GM18951 (cell line): Measurements from ENCODE around the gene SEPTIN3.

Experiments
- POLR2A ChIP-seq: IDR thresholded peaks from 4 replicates; pipeline ENCODE4 v1.6.1; 2011; ENCODE audit warnings: mild to moderate bottlenecking; ENCODE audit not compliant: insufficient read length, insufficient read depth; ENCODE audit errors: extremely low read depth
- in situ Hi-C: fragments of 300-500 bp; cut with MboI; formaldehyde crosslinking; loops from one replicate; pipeline ENCODE4 v1.12.0; 2022; ENCODE audit warnings: low sequenced_read_pairs, mixed read lengths, inconsistent platforms; ENCODE audit not compliant: unreplicated experiment

The SEPTIN3 gene

GRCh38 chr22:41948142-41948541, 21.1 kb upstream of the SEPTIN3 start:
- in situ Hi-C loops = loop anchor here (10.0 kb wide), 1 partner anchor 133 kb away; no protein-coding TSS in a partner anchor
- no peak for TF ChIP-seq POLR2A

DNA sequence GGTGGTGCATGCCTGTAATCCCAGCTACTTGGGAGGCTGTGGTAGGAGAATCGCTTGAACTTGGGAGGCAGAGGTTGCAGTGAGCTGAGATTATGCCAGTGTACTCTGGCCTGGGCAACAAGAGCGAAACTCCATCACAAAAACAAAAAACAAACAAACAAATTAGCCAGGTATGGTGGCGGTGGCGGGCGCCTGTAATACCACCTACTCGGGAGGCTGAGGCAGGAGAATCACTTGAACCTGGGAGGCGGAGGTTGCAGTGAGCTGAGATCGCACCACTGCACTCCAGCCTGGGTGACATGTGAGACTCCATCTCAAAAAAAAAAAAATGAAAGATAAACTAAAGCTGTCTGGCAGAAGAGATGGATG, 20.3 kb upstream of the SEPTIN3 start:
- in situ Hi-C loops = loop anchor here (10.0 kb wide), 1 partner anchor 134 kb away; no protein-coding TSS in a partner anchor

- TF ChIP-seq POLR2A = no peak
- in situ Hi-C loops = loop anchor here (10.0 kb wide), 1 partner anchor 135 kb away; no protein-coding TSS in a partner anchor
These were observed 19.8 kb upstream of the SEPTIN3 start for GRCh38 chr22:41949297-41949965.

DNA sequence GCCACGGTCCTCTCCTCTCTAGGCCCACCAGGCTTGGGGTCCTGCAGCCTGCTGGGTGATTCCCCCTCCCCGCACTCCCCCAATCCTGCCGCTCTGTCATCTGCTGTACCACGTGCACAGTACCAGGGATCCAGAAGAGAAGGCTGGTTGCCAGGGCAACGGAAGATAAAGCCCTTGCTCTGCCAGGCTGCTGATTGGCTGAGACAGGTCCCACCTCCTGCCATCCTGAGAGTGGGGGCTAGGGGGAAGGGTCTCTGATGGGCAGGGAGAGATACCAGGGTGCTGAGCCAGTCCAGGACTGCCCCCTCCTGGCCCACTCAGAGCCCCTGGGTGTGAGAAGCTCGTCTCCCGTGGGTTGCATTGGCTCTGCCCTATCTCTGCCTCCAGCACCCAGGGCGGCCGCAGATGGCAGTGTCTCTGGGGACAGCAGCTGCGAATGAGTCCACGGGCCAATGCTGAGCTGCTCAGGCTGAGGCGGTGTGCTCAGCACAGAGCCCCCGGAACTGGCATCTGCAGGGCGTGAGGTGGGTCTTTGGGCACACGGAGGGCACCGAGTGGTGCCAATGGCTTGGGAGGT, 17.3 kb upstream of the SEPTIN3 start, which contains the start of gene SMIM45:
SMIM45 (plus strand) TSS at position 253 of the 577 bp plus-strand sequence.
- TF ChIP-seq POLR2A = no peak
- in situ Hi-C loops = loop anchor here (25.0 kb wide), 1 partner anchor 135 kb away; the partner anchor contains the start of genes NDUFA6 and SMDT1

DNA sequence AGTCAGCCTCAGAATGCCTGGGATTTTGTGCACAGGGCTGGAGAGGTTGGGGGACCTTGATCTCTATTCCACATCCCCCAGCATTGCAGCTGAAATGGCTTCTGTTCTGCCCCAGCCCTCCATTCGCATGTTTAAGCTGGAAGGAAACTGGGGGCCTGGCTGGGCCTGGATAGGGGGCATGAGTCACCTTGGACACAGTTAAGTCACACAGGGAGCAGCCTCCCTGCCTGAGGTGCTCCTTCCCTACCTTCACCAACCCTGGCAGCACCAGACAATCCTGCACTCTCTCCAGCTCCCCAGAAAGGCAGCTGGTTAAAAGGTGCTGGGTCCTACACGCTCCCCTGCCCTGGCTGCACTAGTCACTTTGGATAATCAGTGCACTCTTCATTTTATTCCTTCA, 16.5 kb upstream of the SEPTIN3 start:
- in situ Hi-C loops = loop anchor here (25.0 kb wide), 1 partner anchor 135 kb away; the partner anchor contains the start of genes NDUFA6 and SMDT1
- TF ChIP-seq POLR2A = no peak

GRCh38 chr22:41957941-41958556, 11.2 kb upstream of the SEPTIN3 start:
- no peak for TF ChIP-seq POLR2A
- in situ Hi-C loops = loop anchor here (25.0 kb wide), 1 partner anchor 129 kb away; the partner anchor contains the start of genes NDUFA6 and SMDT1

DNA sequence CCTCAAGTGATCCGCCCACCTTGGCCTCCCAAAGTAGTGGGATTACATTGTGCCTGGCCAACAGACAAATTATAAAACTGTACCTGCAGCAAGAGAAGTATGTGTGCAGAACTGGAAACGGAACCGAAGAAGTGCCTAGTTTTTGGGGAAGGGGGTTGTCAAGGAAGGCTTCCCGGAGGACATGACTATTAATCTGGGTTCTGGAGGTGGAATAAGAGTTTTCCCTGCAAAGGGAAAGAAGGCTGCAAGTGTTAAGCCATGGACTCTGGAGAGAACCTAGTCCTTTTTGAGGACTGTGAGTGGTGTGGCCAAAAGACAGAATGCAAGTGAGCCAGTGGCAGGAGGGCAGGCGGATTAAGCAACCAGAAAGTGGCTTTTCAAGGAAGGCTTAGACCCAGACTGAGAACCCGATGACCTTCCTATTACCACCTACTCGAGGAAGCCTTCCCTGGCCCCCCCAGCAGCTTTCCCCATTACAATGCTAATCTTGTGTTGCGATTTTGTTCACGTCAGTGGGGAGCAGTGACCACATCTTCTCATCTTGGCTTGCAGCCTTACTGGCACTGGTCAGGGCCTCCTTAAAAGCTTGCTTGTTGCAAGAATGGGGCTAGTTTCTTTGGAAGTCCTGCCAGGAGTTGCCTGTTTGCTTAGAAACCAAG, 5.7 kb upstream of the SEPTIN3 start:
- in situ Hi-C loops = loop anchor here (10.0 to 25.0 kb wide), 2 partner anchors 124 to 471 kb away; partner anchors contain the start of genes NDUFA6, NFAM1 and SMDT1
- TF ChIP-seq POLR2A = no peak

DNA sequence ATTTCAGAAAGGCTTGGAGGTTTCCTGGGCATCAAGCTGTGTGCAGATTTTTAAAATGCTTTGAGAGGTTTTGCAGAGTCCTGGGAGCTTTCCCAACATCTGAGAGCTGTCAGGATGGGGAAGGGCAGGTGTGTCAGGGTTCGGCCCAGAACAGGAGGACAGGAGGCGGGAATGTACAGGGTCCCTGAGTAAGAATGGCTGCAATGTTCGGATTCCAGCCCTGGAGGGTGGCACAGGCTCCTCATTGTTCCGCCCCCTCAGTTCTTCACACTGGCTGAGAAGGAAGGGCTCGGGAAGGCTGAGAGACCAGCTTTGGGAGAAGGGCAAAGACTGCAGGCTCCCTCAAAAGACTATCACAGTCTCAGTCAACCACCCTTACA, 5.1 kb upstream of the SEPTIN3 start:
- TF ChIP-seq POLR2A = no peak
- in situ Hi-C loops = loop anchor here (10.0 to 25.0 kb wide), 2 partner anchors 123 to 471 kb away; partner anchors contain the start of genes NDUFA6, NFAM1 and SMDT1

DNA sequence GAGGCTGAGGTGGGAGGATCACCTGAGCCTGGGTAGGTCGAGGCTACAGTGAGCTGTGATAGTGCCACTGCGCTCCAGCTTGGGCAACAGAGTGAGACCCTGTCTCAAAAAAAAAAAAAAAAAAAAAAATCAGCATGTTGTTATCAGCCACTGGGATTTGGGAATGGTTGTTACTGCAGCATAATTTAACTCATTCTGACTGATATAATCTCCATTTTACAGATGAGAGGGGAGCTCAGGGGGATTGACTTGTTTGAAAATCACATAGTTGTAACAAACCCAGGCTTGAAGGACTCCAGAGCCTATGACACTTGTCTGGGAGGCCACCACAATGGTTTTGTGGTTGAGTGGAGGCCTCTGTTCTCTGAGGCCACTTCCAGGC, 3.0 kb upstream of the SEPTIN3 start:
- in situ Hi-C loops = loop anchor here (10.0 to 25.0 kb wide), 2 partner anchors 121 to 469 kb away; partner anchors contain the start of genes NDUFA6, NFAM1 and SMDT1
- TF ChIP-seq POLR2A = no peak

GRCh38 chr22:41966607-41967240, 2.5 kb upstream of the SEPTIN3 start:
- in situ Hi-C loops = loop anchor here (10.0 to 25.0 kb wide), 2 partner anchors 121 to 468 kb away; partner anchors contain the start of genes NDUFA6, NFAM1 and SMDT1

DNA sequence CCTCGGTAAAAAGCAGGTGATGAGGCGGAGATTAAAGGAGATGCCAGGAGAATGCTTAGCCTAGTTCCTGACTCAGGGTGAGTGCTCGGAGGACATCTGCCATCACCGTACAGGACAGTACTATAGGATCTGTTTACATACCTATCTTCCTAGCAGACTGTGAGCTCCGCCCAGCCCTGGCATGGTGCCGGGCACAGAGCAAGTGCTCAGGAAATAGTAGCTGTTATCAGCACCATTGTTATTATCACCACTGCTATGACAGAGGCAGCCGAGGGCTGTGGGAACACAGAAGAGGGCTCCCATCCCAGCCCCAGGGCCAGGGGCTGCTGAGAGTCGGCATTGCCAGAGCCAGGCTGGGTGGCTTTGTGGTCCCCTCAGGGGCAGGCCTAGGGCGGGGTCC, 642 bp upstream of the SEPTIN3 start:
- in situ Hi-C loops = loop anchor here (10.0 to 25.0 kb wide), 2 partner anchors 119 to 466 kb away; partner anchors contain the start of genes NDUFA6, NFAM1 and SMDT1

More at GRCh38 chr22:41966607-41967240, 2.5 kb upstream of the SEPTIN3 start:
- TF ChIP-seq POLR2A = no peak

DNA sequence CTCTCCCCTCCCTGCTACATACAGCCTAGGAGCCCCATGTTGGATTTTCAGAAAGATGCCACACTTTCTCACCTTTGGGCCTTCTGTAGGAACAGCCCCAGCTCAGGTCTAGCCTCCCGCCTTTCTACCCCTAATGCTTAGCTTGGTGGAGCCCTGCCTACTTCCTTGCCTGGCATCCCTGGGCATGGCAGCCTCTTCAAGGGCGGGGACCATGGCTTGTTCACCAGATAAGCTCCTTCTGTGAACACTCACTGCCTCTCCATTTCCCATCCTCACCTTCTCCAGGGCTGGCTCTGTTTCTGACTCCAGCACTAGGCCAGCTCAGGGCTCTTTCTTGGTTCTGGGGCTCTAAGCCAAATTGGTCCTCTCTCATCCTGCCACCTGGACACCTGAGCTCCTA, 1.4 kb downstream of the SEPTIN3 start:
- in situ Hi-C loops = loop anchor here (25.0 kb wide), 1 partner anchor 117 kb away; the partner anchor contains the start of genes NDUFA6 and SMDT1
- TF ChIP-seq POLR2A = no peak

More for the DNA sequence above, 642 bp upstream of the SEPTIN3 start:
- no peak for TF ChIP-seq POLR2A
